Gastroesophageal sphincter (tissue), 3 donors: Measurements from ENCODE around the gene KMT2C.
"Not testable (repeated sequence)": the region's sequence is repeated elsewhere in the genome, so short reads cannot be mapped to it uniquely, and the experiment has no call there.

Experiments used
- CTCF ChIP-seq, 4 experiments: fragments of 200-600 bp in 2 of 4; fragments of 450-650 bp in 2 of 4; sonication (generic) in 1 of 4; IDR thresholded peaks; one replicate each; pipeline ENCODE4 v1.5.1; 2017 to 2019; ENCODE audit warnings: antibody characterized with exemption in 4 of 4, mild to moderate bottlenecking in 2 of 4, moderate library complexity in 2 of 4
- EP300 ChIP-seq: sonication (generic); formaldehyde crosslinking; IDR thresholded peaks from one replicate; pipeline ENCODE4 v1.6.1; 2017; ENCODE audit warnings: antibody characterized with exemption, mild to moderate bottlenecking
- POLR2A ChIP-seq, 2 donors: fragments of 450-650 bp; IDR thresholded peaks; one replicate each; pipeline ENCODE4 v1.6.1; 2017; ENCODE audit warnings: antibody characterized with exemption in 2 of 2, mild to moderate bottlenecking in 2 of 2, moderate library complexity in 1 of 2

DNA sequence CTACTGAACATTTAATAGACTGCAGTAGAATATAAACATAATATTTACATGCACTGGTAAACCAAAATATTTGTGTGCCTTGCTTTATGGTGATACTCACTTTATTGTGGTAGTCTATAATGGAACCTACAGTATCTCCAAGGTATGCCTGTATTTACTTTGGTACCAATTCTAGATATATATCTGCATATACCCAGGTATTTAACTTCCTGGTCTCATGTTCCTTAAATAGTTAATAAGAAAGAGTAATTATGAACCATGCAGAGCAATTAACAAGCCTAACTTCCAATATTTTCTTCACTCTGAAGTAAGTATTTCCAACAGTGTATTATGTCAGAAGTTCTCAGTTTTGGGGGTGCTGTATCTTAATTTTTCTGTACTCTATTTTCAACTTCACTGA is 57.3 kb downstream of the KMT2C start:
- not testable (repeated sequence) for TF ChIP-seq CTCF (IDR thresholded peaks at IDR 0.05); POLR2A (IDR thresholded peaks at IDR 0.05); EP300
